ENCODE measurements around the gene ARHGAP11A. TPM values are rescaled to one million over a fixed set of nuclear protein-coding genes. Genes with fewer than 3 reads are reported as not detected.

The ARHGAP11A gene
- total RNA-seq, 2 experiments from 2014 or later = 4.7 to 5.8 TPM

DNA sequence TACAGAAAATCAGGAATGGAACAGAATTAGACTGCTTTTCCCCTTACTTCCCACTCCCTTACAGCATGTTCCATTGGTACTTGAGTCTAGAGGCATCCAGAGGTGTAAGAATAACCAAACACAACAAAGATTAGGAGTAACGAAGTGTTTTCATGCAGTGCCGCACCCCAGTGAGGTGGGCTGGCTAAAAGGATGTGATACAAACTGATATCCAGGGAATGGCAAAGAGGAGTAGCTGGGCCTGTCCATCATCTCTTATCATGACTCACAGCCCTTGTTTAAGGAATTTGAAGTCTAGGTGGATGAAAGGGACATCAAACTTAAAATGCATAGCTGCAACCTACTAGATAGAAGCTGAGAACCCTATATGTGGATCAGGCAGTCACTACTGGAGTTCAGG is 42.6 kb downstream of the ARHGAP11A start:
- intact Hi-C loops (cut with DNase I, micrococcal nuclease) = no loop called here
- H3K4me1 ChIP-seq (ENCODE audit: insufficient read depth, low read length) = peaks cover 5% of the 10 kb centered on the region
- Mint-ChIP-seq H3K36me3 (ENCODE audit: low read depth) (no peaks in the 10 kb centered on the region), H3K9me3 (no peaks in the 10 kb centered on the region), H3K27ac (no peak overlapping the region), H3K27me3 (no peaks in the 10 kb centered on the region), H3K4me1 (ENCODE audit: low read depth) (peaks cover 10% of the 10 kb centered on the region), H3K4me3 (no peak overlapping the region)
- no peak overlapping the region for H3K4me3 ChIP-seq (ENCODE audit: low read length)
- ChIA-PET POLR2A (no interaction called here), CTCF (no interaction called here)
- no peak for ATAC-seq (ENCODE audit: poor library complexity)
- no peak for DNase-seq
- no peaks in the 10 kb centered on the region for H3K36me3 ChIP-seq (ENCODE audit: insufficient read depth, low read length)
- no peak overlapping the region for H3K27ac ChIP-seq (ENCODE audit: low read depth in 1 of 2, low read length in 2 of 2)
- TF ChIP-seq, protein P1, sequence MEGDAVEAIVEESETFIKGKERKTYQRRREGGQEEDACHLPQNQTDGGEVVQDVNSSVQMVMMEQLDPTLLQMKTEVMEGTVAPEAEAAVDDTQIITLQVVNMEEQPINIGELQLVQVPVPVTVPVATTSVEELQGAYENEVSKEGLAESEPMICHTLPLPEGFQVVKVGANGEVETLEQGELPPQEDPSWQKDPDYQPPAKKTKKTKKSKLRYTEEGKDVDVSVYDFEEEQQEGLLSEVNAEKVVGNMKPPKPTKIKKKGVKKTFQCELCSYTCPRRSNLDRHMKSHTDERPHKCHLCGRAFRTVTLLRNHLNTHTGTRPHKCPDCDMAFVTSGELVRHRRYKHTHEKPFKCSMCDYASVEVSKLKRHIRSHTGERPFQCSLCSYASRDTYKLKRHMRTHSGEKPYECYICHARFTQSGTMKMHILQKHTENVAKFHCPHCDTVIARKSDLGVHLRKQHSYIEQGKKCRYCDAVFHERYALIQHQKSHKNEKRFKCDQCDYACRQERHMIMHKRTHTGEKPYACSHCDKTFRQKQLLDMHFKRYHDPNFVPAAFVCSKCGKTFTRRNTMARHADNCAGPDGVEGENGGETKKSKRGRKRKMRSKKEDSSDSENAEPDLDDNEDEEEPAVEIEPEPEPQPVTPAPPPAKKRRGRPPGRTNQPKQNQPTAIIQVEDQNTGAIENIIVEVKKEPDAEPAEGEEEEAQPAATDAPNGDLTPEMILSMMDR (IDR thresholded peaks at IDR 0.05) = no peak
- no peaks in the 10 kb centered on the region for H3K27me3 ChIP-seq (ENCODE audit: control insufficient read depth in 1 of 2, insufficient read depth in 2 of 2, low read length in 2 of 2)
- no peaks in the 10 kb centered on the region for H3K9me3 ChIP-seq (ENCODE audit: control insufficient read depth in 1 of 2, insufficient read depth in 1 of 2, low read length in 2 of 2)

DNA sequence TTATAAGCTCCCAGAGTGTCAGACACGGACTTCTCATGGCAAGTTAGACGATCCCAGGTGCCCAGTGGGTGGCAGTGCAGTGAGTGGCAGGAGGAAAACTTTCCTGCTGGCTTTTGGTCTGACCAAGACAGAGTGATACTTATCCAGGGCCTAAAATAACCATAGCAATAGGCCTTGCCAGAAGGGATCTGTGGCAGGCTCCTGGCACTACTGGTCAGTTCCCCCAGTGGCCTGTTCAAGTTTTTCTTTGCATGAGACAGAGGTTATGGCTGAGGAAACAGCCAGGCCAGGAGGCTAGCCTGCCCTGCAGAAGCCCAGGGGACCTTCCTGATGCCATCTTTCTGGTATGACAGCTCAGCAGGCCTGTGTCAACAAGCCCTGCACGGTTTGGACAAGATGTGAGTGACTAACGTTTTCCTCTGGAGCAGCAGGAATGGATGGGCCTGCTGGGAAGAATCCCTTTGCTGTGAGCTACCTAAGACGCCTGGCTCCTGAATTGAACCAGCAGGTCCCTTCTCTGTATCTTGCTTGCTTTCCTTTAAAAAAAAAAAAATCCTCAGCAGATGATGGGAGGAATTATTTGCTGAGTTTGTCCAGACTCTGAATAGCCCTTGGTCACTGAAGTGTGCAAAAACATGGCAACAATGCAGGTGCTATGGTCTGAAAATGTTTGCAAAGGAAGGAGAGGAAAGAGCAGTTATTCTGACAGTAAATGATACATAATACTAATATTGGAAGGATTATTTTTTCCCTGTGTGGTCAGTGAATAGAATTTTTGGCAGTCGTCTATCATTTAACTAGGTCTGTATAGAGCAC is 44.2 kb downstream of the ARHGAP11A start:
- Mint-ChIP-seq H3K4me1 (ENCODE audit: low read depth) (peaks cover 10% of the 10 kb centered on the region), H3K4me3 (no peak overlapping the region), H3K27ac (no peak overlapping the region), H3K9me3 (no peaks in the 10 kb centered on the region), H3K27me3 (no peaks in the 10 kb centered on the region), H3K36me3 (ENCODE audit: low read depth) (no peaks in the 10 kb centered on the region)
- ChIA-PET CTCF (interaction anchor here (1.5 kb wide), 1 partner anchor 9 kb away, joined by 3 read pairs; no protein-coding TSS in a partner anchor), POLR2A (no interaction called here)
- intact Hi-C loops (cut with DNase I, micrococcal nuclease) = loop anchor here in 1 of 2 experiments (5.0 to 10.0 kb wide), 3 partner anchors 428 to 1045 kb away; no protein-coding TSS in a partner anchor
- no peak for ATAC-seq (ENCODE audit: poor library complexity)
- Histone ChIP-seq H3K4me1 (ENCODE audit: insufficient read depth, low read length) (peaks cover 5% of the 10 kb centered on the region), H3K27ac (ENCODE audit: low read depth in 1 of 2, low read length in 2 of 2) (no peak overlapping the region), H3K9me3 (ENCODE audit: control insufficient read depth in 1 of 2, insufficient read depth in 1 of 2, low read length in 2 of 2) (no peaks in the 10 kb centered on the region), H3K36me3 (ENCODE audit: insufficient read depth, low read length) (no peaks in the 10 kb centered on the region), H3K27me3 (ENCODE audit: control insufficient read depth in 1 of 2, insufficient read depth in 2 of 2, low read length in 2 of 2) (no peaks in the 10 kb centered on the region), H3K4me3 (ENCODE audit: low read length) (no peak overlapping the region)
- no peak for DNase-seq
- TF ChIP-seq, protein P1 (IDR thresholded peaks at IDR 0.05) = no peak

DNA sequence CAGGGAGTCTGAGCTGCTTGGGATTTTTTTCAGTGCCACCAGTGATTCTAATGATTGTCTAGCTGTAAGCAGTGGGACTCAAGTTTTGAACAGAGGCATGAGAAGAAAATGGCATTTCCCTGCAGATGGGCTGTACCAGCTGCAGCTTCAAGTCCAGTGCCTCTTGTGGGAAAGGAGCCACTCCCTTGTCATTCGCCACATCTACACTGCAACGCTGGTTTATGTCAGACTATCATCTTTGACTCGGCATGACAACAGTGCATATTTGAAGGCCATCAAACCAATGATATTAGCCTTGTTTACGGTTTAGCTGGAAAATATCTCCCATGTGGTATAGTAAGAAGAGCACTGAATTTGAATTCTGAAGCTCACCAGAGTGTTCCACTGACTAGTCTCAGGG is 48.4 kb downstream of the ARHGAP11A start:
- ATAC-seq (ENCODE audit: poor library complexity) (no peak), DNase-seq (no peak)
- POLR2A ChIA-PET = no interaction called here
- Mint-ChIP-seq H3K36me3 (ENCODE audit: low read depth) (no peaks in the 10 kb centered on the region), H3K9me3 (no peaks in the 10 kb centered on the region), H3K27ac (no peak overlapping the region), H3K4me1 (ENCODE audit: low read depth) (peaks cover 5% of the 10 kb centered on the region), H3K27me3 (no peaks in the 10 kb centered on the region), H3K4me3 (no peak overlapping the region)
- intact Hi-C loops (cut with DNase I, micrococcal nuclease) = loop anchor here (2.0 to 10.0 kb wide), 4 partner anchors 424 to 1041 kb away; no protein-coding TSS in a partner anchor
- Histone ChIP-seq H3K27ac (ENCODE audit: low read depth in 1 of 2, low read length in 2 of 2) (no peak overlapping the region), H3K27me3 (ENCODE audit: control insufficient read depth in 1 of 2, insufficient read depth in 2 of 2, low read length in 2 of 2) (no peaks in the 10 kb centered on the region), H3K4me3 (ENCODE audit: low read length) (no peak overlapping the region), H3K4me1 (ENCODE audit: insufficient read depth, low read length) (peaks cover 3% of the 10 kb centered on the region), H3K36me3 (ENCODE audit: insufficient read depth, low read length) (no peaks in the 10 kb centered on the region), H3K9me3 (ENCODE audit: control insufficient read depth in 1 of 2, insufficient read depth in 1 of 2, low read length in 2 of 2) (no peaks in the 10 kb centered on the region)
- CTCF ChIA-PET = no interaction called here
- TF ChIP-seq, protein P1 (IDR thresholded peaks at IDR 0.05) = no peak

All from CD4-positive, alpha-beta T cell (primary cell).